SJSA1 (cell line): ENCODE results near the gene SLF1. TPM values are rescaled to one million over a fixed set of nuclear protein-coding genes. Genes with fewer than 3 reads are reported as not detected.

Source experiments
- DNase-seq, 2 experiments: peaks; one replicate each; pipeline ENCODE4 v3.0.0-alpha.2; 2015 to 2020; ENCODE audit warnings: low spot score in 2 of 2, low read depth in 1 of 2
- H3K27ac ChIP-seq: fragments of 250-450 bp; sonication (Bioruptor Pico); 2 replicates; pipeline ENCODE4 v1.5.1; 2020; ENCODE audit warnings: mild to moderate bottlenecking, moderate library complexity
- H3K27me3 ChIP-seq: fragments of 250-450 bp; sonication (Bioruptor Pico); replicated peaks from 2 replicates; pipeline ENCODE4 v1.5.1; 2020; ENCODE audit warnings: mild to moderate bottlenecking, moderate library complexity
- H3K36me3 ChIP-seq: fragments of 250-450 bp; sonication (Bioruptor Pico); 2 replicates; pipeline ENCODE4 v1.5.1; 2020; ENCODE audit warnings: mild to moderate bottlenecking
- H3K4me1 ChIP-seq: fragments of 250-450 bp; sonication (Bioruptor Pico); replicated peaks from 2 replicates; pipeline ENCODE4 v1.6.1; 2021; ENCODE audit warnings: mild to moderate bottlenecking
- H3K4me3 ChIP-seq: fragments of 250-450 bp; sonication (Bioruptor Pico); 2 replicates; pipeline ENCODE4 v1.5.1; 2020; ENCODE audit warnings: mild to moderate bottlenecking
- H3K9me3 ChIP-seq: fragments of 250-450 bp; sonication (Bioruptor Pico); replicated peaks from 2 replicates; pipeline ENCODE4 v1.5.1; 2020; ENCODE audit warnings: mild to moderate bottlenecking
- total RNA-seq: library from RNA; depleted of rRNA; stranded (reverse); fragments of >200 nt; shearing (Covaris generic); gene quantifications from 2 replicates; pipeline ENCODE4 v1.2.3, GENCODE V29; 2014

Gene SLF1
- total RNA-seq, 1 experiment from 2014 or later, result 19.9 TPM

- H3K27me3 ChIP-seq, result no peaks in the 10 kb centered on the region
Measured at GRCh38 chr5:94702729-94703128, 84.3 kb downstream of the SLF1 start.

DNA sequence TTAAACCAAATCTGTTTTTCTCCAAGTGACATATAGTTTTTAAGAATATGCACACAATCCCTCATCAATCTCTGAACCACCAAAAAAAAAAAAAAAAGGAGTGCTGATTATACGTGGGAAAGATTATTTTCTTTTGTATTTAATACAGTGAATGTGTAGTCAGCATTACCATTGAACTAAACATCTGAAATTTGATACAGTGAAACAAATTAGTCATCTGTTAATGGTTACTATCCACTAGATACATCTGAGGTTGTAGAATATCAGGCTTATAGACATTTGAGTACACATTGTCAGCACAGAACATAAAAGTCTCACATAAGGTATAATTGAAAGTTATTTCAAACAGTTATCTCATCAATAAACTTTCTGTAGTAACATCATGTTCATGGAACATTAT lies 87.0 kb downstream of the SLF1 start:
- H3K9me3 ChIP-seq, result no peaks in the 10 kb centered on the region
- H3K27me3 ChIP-seq, result no peaks in the 10 kb centered on the region
- DNase-seq, result no peak
- H3K27ac ChIP-seq, result no peak overlapping the region
- no peak overlapping the region for H3K4me3 ChIP-seq
- H3K36me3 ChIP-seq, result peaks cover 4% of the 10 kb centered on the region; the same call in 1 of the 2 replicates
- no peaks in the 10 kb centered on the region for H3K4me1 ChIP-seq

More at GRCh38 chr5:94702729-94703128, 84.3 kb downstream of the SLF1 start:
- H3K9me3 ChIP-seq, result no peaks in the 10 kb centered on the region
- no peak overlapping the region for H3K4me3 ChIP-seq
- H3K36me3 ChIP-seq, result no peaks in the 10 kb centered on the region
- H3K4me1 ChIP-seq, result no peaks in the 10 kb centered on the region
- H3K27ac ChIP-seq, result no peak overlapping the region
- DNase-seq, result no peak

DNA sequence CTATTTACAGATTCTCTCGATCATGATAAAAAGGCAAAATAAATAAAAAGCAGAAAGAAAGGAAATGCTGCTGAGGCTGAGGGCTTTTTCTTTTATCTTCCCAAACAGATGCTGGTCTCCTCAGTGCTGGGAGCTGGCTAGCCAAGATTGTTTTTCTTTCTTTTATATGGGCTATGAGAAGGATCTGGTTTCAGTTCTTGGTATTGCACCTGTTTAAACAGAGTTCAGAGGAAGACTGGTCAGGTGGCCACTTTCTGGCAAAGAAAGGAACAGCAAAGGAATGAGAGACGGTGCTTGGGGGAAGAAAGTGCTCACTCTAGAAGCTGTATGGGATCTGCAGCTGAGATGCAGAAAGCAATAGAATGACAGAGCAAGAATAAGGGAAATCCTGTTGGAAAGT lies 88.9 kb downstream of the SLF1 start:
- Histone ChIP-seq H3K36me3 (peaks cover 4% of the 10 kb centered on the region; the same call in 1 of the 2 replicates), H3K27ac (no peak overlapping the region), H3K27me3 (no peaks in the 10 kb centered on the region), H3K4me1 (no peaks in the 10 kb centered on the region), H3K9me3 (no peaks in the 10 kb centered on the region), H3K4me3 (no peak overlapping the region)
- no peak for DNase-seq

GRCh38 chr5:94709277-94709676 lies 90.8 kb downstream of the SLF1 start:
- no peak for DNase-seq
- Histone ChIP-seq H3K4me3 (no peak overlapping the region), H3K9me3 (no peaks in the 10 kb centered on the region), H3K27me3 (no peaks in the 10 kb centered on the region), H3K4me1 (no peaks in the 10 kb centered on the region), H3K27ac (no peak overlapping the region), H3K36me3 (peaks cover 4% of the 10 kb centered on the region; the same call in 1 of the 2 replicates)

- H3K9me3 ChIP-seq, result no peaks in the 10 kb centered on the region
- no peaks in the 10 kb centered on the region for H3K4me1 ChIP-seq
- H3K27me3 ChIP-seq, result no peaks in the 10 kb centered on the region
- no peak overlapping the region for H3K27ac ChIP-seq
- H3K4me3 ChIP-seq, result no peak overlapping the region
- DNase-seq, result no peak
- H3K36me3 ChIP-seq, result peaks cover 4% of the 10 kb centered on the region; the same call in 1 of the 2 replicates
Measured at GRCh38 chr5:94711785-94712184, 93.3 kb downstream of the SLF1 start.

DNA sequence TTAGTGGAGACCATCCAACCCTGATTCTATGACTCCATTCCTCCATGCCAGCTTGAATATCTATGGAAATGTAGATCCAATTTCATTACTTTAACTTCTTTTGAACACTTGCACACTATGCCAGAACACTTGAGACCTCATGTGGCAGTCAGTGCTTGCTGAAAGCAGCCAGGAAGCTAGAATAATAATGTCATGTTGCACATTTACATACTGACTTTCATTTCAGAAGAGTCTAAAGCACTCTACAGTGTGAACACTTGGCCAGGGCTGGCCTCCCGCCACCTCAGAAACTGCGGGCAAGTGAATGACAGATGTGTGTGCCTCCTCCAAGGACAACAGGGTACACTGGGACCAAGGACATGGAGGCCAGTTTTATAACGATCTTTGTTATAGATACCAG lies 97.3 kb downstream of the SLF1 start:
- Histone ChIP-seq H3K36me3 (no peaks in the 10 kb centered on the region), H3K9me3 (no peaks in the 10 kb centered on the region), H3K27ac (no peak overlapping the region), H3K4me3 (no peak overlapping the region), H3K4me1 (no peaks in the 10 kb centered on the region), H3K27me3 (no peaks in the 10 kb centered on the region)
- DNase-seq, result no peak

- Histone ChIP-seq H3K4me3 (no peak overlapping the region), H3K27ac (no peak overlapping the region), H3K9me3 (no peaks in the 10 kb centered on the region), H3K4me1 (no peaks in the 10 kb centered on the region), H3K27me3 (no peaks in the 10 kb centered on the region), H3K36me3 (no peaks in the 10 kb centered on the region)
- no peak for DNase-seq
Measured at GRCh38 chr5:94725142-94725541, 106.7 kb downstream of the SLF1 start.

DNA sequence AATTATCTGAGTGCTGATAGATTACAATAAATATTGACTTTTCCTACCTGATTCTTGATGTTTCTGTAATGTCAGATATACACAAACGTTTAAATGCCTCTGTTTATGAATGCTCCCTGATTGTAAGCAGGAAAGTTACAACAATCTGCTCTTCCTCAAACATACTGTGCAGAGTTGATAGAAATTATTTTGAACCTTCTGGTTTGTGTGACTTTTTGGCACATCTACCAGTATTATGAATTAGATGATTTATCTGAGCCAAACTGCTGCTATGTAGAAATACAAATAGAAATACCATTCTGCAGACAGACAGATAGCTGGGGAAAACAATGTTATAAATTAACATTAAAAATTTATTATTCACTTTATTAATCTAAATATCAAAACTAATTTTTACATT lies 113.0 kb downstream of the SLF1 start:
- no peaks in the 10 kb centered on the region for H3K9me3 ChIP-seq
- no peaks in the 10 kb centered on the region for H3K4me1 ChIP-seq
- no peaks in the 10 kb centered on the region for H3K27me3 ChIP-seq
- H3K36me3 ChIP-seq, result no peaks in the 10 kb centered on the region
- H3K4me3 ChIP-seq, result no peak overlapping the region
- H3K27ac ChIP-seq, result no peak overlapping the region
- DNase-seq, result no peak

GRCh38 chr5:94736498-94736897 lies 118.0 kb downstream of the SLF1 start:
- DNase-seq, result no peak
- Histone ChIP-seq H3K36me3 (no peaks in the 10 kb centered on the region), H3K4me3 (no peak overlapping the region), H3K4me1 (no peaks in the 10 kb centered on the region), H3K9me3 (no peaks in the 10 kb centered on the region), H3K27ac (no peak overlapping the region), H3K27me3 (no peaks in the 10 kb centered on the region)

DNA sequence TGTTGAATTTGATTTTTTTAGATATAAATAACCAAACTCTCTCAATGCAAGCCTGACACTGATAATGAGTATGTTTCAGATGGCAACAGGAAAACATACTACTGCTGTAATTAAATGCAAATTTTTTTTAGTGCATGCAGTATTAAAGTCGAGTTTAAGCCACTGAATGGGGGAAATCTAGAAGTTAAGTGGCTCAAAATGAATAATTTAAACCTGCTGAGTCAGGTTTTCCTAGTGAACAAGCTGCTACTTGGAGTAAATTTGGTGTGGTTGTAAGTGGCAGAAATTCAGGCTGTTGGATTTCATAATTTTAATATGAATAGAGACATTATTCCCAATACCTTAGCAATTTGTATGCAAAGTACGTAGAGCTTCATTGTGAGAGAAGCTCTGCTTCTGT lies 121.8 kb downstream of the SLF1 start:
- Histone ChIP-seq H3K4me3 (no peak overlapping the region), H3K36me3 (no peaks in the 10 kb centered on the region), H3K27me3 (no peaks in the 10 kb centered on the region), H3K27ac (no peak overlapping the region), H3K9me3 (no peaks in the 10 kb centered on the region), H3K4me1 (no peaks in the 10 kb centered on the region)
- DNase-seq, result no peak

DNA sequence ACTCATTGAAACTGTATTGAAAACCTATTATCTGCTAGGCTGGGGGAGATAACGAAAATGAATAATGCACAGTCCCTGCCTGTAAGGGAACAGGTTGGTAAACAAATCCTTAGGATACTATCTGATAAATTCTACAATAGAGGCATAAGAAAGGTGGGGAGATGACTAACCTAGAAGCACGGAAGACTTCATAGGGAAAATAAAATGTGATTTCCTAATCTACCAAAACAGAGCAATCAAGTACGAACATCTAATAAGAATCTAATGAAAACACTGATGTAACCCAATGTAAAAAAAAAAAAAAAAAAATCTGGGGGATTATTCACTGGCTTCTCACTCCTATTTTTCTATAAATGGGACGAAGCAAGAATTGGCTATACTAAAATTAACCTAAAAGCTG lies 124.4 kb downstream of the SLF1 start:
- Histone ChIP-seq H3K4me3 (no peak overlapping the region), H3K27ac (no peak overlapping the region), H3K9me3 (no peaks in the 10 kb centered on the region), H3K27me3 (no peaks in the 10 kb centered on the region), H3K4me1 (0 out of 2 replicates have a peak, but pooled peaks cover 7% of the 10 kb centered on the region), H3K36me3 (no peaks in the 10 kb centered on the region)
- DNase-seq, result no peak

DNA sequence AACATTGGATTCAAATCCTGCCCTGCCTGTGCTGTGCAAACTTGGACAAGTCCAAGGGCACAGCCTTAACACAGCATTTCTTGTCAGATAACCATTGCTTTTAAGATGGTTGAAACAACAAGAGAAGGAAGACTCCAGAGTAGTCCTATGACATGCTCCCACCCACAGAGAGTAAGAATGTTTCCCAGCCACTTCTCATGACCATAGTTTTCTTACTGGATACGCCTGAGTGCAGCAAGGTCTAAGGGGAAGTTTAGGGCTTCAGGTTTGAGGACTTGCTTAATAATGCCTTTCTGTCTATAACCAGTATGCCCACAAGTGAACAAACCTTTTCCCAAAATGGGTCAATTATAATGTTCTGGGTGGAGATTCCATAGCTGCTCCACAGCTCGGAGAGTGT lies 126.4 kb downstream of the SLF1 start:
- Histone ChIP-seq H3K4me1 (0 out of 2 replicates have a peak, but pooled peaks cover 7% of the 10 kb centered on the region), H3K36me3 (no peaks in the 10 kb centered on the region), H3K27ac (no peak overlapping the region), H3K27me3 (no peaks in the 10 kb centered on the region), H3K9me3 (no peaks in the 10 kb centered on the region), H3K4me3 (no peak overlapping the region)
- DNase-seq, result no peak

- Histone ChIP-seq H3K27me3 (no peaks in the 10 kb centered on the region), H3K9me3 (no peaks in the 10 kb centered on the region), H3K36me3 (no peaks in the 10 kb centered on the region), H3K27ac (no peak overlapping the region), H3K4me1 (0 out of 2 replicates have a peak, but pooled peaks cover 7% of the 10 kb centered on the region), H3K4me3 (no peak overlapping the region)
- DNase-seq, result peak in 1 of 2 experiments; percentile 5
Measured at GRCh38 chr5:94745786-94746730, 127.6 kb downstream of the SLF1 start.

- H3K4me1 ChIP-seq, result 0 out of 2 replicates have a peak, but pooled peaks cover 7% of the 10 kb centered on the region
- H3K36me3 ChIP-seq, result no peaks in the 10 kb centered on the region
- H3K9me3 ChIP-seq, result no peaks in the 10 kb centered on the region
- H3K27me3 ChIP-seq, result no peaks in the 10 kb centered on the region
- H3K4me3 ChIP-seq, result no peak overlapping the region
- DNase-seq, result no peak
- no peak overlapping the region for H3K27ac ChIP-seq
Measured at GRCh38 chr5:94746731-94747124, 128.3 kb downstream of the SLF1 start.
